A549 (cell line): ENCODE results near the gene B3GALT6. TPM values are rescaled to one million over a fixed set of nuclear protein-coding genes. Genes with fewer than 3 reads are reported as not detected.

ENCODE experiments used
- ATAC-seq, 2 experiments: fragments of 200-7000 bp in 1 of 2; fragments of >200 bp in 1 of 2; cut with Nextera tagmentation in 1 of 2; cut with Tn5 transposase in 1 of 2; 3 replicates each; pipeline versions ENCODE4 v1.8.0 to v1.9.1; 2018 to 2020; ENCODE audit warnings: mild to moderate bottlenecking in 1 of 2, moderate library complexity in 1 of 2
- CTCF ChIA-PET: fragments of 300-600 bp; sonication (Branson Sonifier 250); formaldehyde crosslinking; extraction: SDS; loops from one replicate; lab custom pipeline; 2021; ENCODE audit warnings: antibody characterized with exemption, inconsistent platforms; lab: Yijun Ruan, JAX
- POLR2A ChIA-PET: fragments of 350-600 bp; formaldehyde crosslinking; extraction: SDS; loops from one replicate; lab custom pipeline; 2021; ENCODE audit warnings: antibody characterized with exemption, inconsistent platforms; lab: Yijun Ruan, JAX
- DNase-seq, 2 experiments: peaks; one replicate each; pipeline versions ENCODE4 v3.0.0 to v3.0.0-alpha.2; 2011 to 2016; ENCODE audit warnings: low read depth in 1 of 2, low spot score in 1 of 2
- FAIRE-seq: peaks from 2 replicates; lab custom pipeline; 2011; peaks lifted over from hg19 to GRCh38; lab: Jason Lieb, UNC
- H3K27ac ChIP-seq, 2 experiments: fragments of >200 bp; sonication (Bioruptor Twin); formaldehyde crosslinking; 3 replicates each; pipeline ENCODE4 v1.5.1; 2016 to 2017
- H3K4me1 ChIP-seq: fragments of >200 bp; sonication (Bioruptor Twin); formaldehyde crosslinking; 3 replicates; pipeline ENCODE4 v1.6.1; 2016
- H3K4me2 ChIP-seq: fragments of >200 bp; sonication (Bioruptor Twin); formaldehyde crosslinking; 3 replicates; pipeline ENCODE4 v1.6.1; 2016
- H3K4me3 ChIP-seq: fragments of >200 bp; sonication (Bioruptor Twin); formaldehyde crosslinking; 3 replicates; pipeline ENCODE4 v1.5.1; 2016
- H3K9me3 ChIP-seq: fragments of >200 bp; sonication (Bioruptor Twin); formaldehyde crosslinking; 3 replicates; pipeline ENCODE4 v1.6.1; 2016
- ATOH8 ChIP-seq: fragments of 250-450 bp; sonication (Bioruptor Pico); IDR thresholded peaks from 2 replicates; pipeline ENCODE4 v1.5.0; 2020; ENCODE audit warnings: low read depth, mild to moderate bottlenecking, moderate library complexity
- BHLHE40 ChIP-seq: IDR thresholded peaks from 2 replicates; pipeline ENCODE4 v1.6.1; 2012; ENCODE audit warnings: low read depth, low read length, inconsistent platforms
- CBX2 ChIP-seq: fragments of 200-600 bp; sonication (generic); IDR thresholded peaks from 2 replicates; pipeline ENCODE4 v1.6.1; 2016; ENCODE audit warnings: low read depth, mild to moderate bottlenecking, borderline replicate concordance
- E2F6 ChIP-seq: IDR thresholded peaks from 2 replicates; pipeline ENCODE4 v1.6.1; 2012; ENCODE audit warnings: low read depth, borderline replicate concordance
- EHMT2 ChIP-seq: fragments of 200-600 bp; sonication (generic); IDR thresholded peaks from 2 replicates; pipeline ENCODE4 v1.6.1; 2016; ENCODE audit warnings: antibody characterized with exemption, low read depth, mild to moderate bottlenecking, moderate library complexity
- ELK1 ChIP-seq: fragments of 150-350 bp; IDR thresholded peaks from 2 replicates; pipeline ENCODE4 v1.6.1; 2014; ENCODE audit warnings: low read depth, mild to moderate bottlenecking, low read length
- FOSL2 ChIP-seq, 2 experiments: fragments of 450-650 bp in 1 of 2; fragments of >200 bp in 1 of 2; sonication (Bioruptor Twin) in 1 of 2; formaldehyde crosslinking; IDR thresholded peaks; 2 replicates each; pipeline versions ENCODE4 v1.5.0 to v1.6.1; 2016 to 2020; ENCODE audit warnings: mild to moderate bottlenecking in 1 of 2, moderate library complexity in 1 of 2
- FOXS1 ChIP-seq: fragments of 250-450 bp; sonication (Bioruptor Pico); IDR thresholded peaks from 2 replicates; pipeline ENCODE4 v1.5.0; 2020; ENCODE audit warnings: mild to moderate bottlenecking, moderate library complexity
- GATA3 ChIP-seq: IDR thresholded peaks from 2 replicates; pipeline ENCODE4 v1.6.1; 2012; ENCODE audit warnings: borderline replicate concordance
- HES2 ChIP-seq: fragments of >200 bp; sonication (Bioruptor Twin); formaldehyde crosslinking; IDR thresholded peaks from 2 replicates; pipeline ENCODE4 v1.6.1; 2016
- HEYL ChIP-seq: fragments of 250-450 bp; sonication (Bioruptor Pico); IDR thresholded peaks from 2 replicates; pipeline ENCODE4 v1.8.0; 2021; ENCODE audit warnings: mild to moderate bottlenecking, moderate library complexity
- HOXA7 ChIP-seq: fragments of 250-450 bp; sonication (Bioruptor Pico); IDR thresholded peaks from 2 replicates; pipeline ENCODE4 v1.5.0; 2020; ENCODE audit warnings: mild to moderate bottlenecking, moderate library complexity
- JUN ChIP-seq, 2 experiments: fragments of >200 bp; sonication (Bioruptor Twin); formaldehyde crosslinking; IDR thresholded peaks; 2 replicates in 1 of 2; 3 replicates in 1 of 2; pipeline ENCODE4 v1.6.1; 2016 to 2017
- KDM1A ChIP-seq: fragments of 200-600 bp; sonication (generic); IDR thresholded peaks from 2 replicates; pipeline ENCODE4 v1.6.1; 2016; ENCODE audit warnings: low read depth, mild to moderate bottlenecking
- MAZ ChIP-seq: fragments of 150-350 bp; IDR thresholded peaks from 2 replicates; pipeline ENCODE4 v1.6.1; 2014; ENCODE audit warnings: antibody characterized with exemption, low read depth, low read length, borderline replicate concordance
- NPAS2 ChIP-seq: fragments of 250-450 bp; sonication (Bioruptor Pico); IDR thresholded peaks from 2 replicates; pipeline ENCODE4 v1.8.0; 2022; ENCODE audit warnings: mild to moderate bottlenecking, moderate library complexity, borderline replicate concordance
- PHF8 ChIP-seq: fragments of 200-600 bp; sonication (generic); IDR thresholded peaks from 2 replicates; pipeline ENCODE4 v1.6.1; 2016; ENCODE audit warnings: low read depth, mild to moderate bottlenecking, antibody characterized with exemption, moderate library complexity, borderline replicate concordance
- RAD21 ChIP-seq, 2 experiments: fragments of >200 bp in 1 of 2; sonication (Bioruptor Twin) in 1 of 2; formaldehyde crosslinking in 1 of 2; IDR thresholded peaks in 1 of 2; conservative IDR thresholded peaks in 1 of 2; 2 replicates in 1 of 2; 3 replicates in 1 of 2; pipeline ENCODE4 v1.6.1; 2012 to 2018; ENCODE audit warnings: inconsistent platforms in 1 of 2
- RARB ChIP-seq: fragments of 250-450 bp; sonication (Bioruptor Pico); IDR thresholded peaks from 2 replicates; pipeline ENCODE4 v1.8.0; 2021; ENCODE audit warnings: mild to moderate bottlenecking, moderate library complexity
- RCOR1 ChIP-seq: fragments of 150-350 bp; IDR thresholded peaks from 2 replicates; pipeline ENCODE4 v1.6.1; 2014; ENCODE audit warnings: antibody characterized with exemption, low read length, low read depth
- RFX5 ChIP-seq: fragments of 450-650 bp; IDR thresholded peaks from 2 replicates; pipeline ENCODE4 v1.7.1; 2014; ENCODE audit warnings: antibody characterized with exemption, mild to moderate bottlenecking, moderate library complexity
- SREBF2 ChIP-seq: fragments of 450-650 bp; IDR thresholded peaks from 2 replicates; pipeline ENCODE4 v1.6.1; 2014; ENCODE audit warnings: mild to moderate bottlenecking, moderate library complexity
- TP53 ChIP-seq: fragments of 250-450 bp; sonication (Bioruptor Pico); IDR thresholded peaks from 2 replicates; pipeline ENCODE4 v1.5.0; 2021; ENCODE audit warnings: mild to moderate bottlenecking, moderate library complexity
- ZFP36 ChIP-seq: fragments of 450-650 bp; IDR thresholded peaks from 2 replicates; pipeline ENCODE4 v1.6.1; 2014; ENCODE audit warnings: borderline replicate concordance; ENCODE audit not compliant: partially characterized antibody
- ZNF302 ChIP-seq: fragments of 250-450 bp; sonication (Bioruptor Pico); IDR thresholded peaks from 2 replicates; pipeline ENCODE4 v1.9.0; 2021; ENCODE audit warnings: inconsistent platforms, mild to moderate bottlenecking, moderate library complexity
- WGBS: methylation state at CpG from one replicate; pipeline ENCODE4 v1.1.6; 2017; ENCODE audit errors: missing lambda C conversion rate; 5-methylcytosine and 5-hydroxymethylcytosine counted together
- polyA plus RNA-seq, 4 experiments: library from polyadenylated mRNA; depleted of rRNA in 3 of 4; stranded (reverse); fragments of >200 nt; fragmentation: RNase III in 1 of 4; extraction: RNeasy Plus Mini Kit Qiagen cat#74134 plus additional on column Dnase treatment in 1 of 4; gene quantifications; 2 replicates in 3 of 4; 3 replicates in 1 of 4; pipeline ENCODE4 v1.2.3, GENCODE V29; 2011 to 2017

B3GALT6 gene
- polyA plus RNA-seq, 2 of the 4 experiments (the other 2 are of a cell fraction) = 12.5 to 12.9 TPM

GRCh38 chr1:1259951-1260600, 28.0 kb downstream of the B3GALT6 start:
- Histone ChIP-seq H3K4me2 (no peak overlapping the region), H3K4me3 (no peak overlapping the region), H3K4me1 (no peaks in the 10 kb centered on the region), H3K27ac (no peak overlapping the region), H3K9me3 (no peaks in the 10 kb centered on the region)
- no peak for DNase-seq
- ChIA-PET POLR2A (no interaction called here), CTCF (interaction anchor here (2.4 to 5.0 kb wide), 2 partner anchors 10 to 138 kb away, joined by 9 to 17 read pairs; no protein-coding TSS in a partner anchor)
- TF ChIP-seq TP53 = no peak
- TF ChIP-seq ZFP36 = no peak
- no peak for TF ChIP-seq ELK1
- TF ChIP-seq EHMT2 = no peak
- no peak for TF ChIP-seq HES2
- TF ChIP-seq KDM1A = no peak
- no peak for TF ChIP-seq ATOH8 (CRISPR knock-in tag)
- no peak for TF ChIP-seq MAZ
- TF ChIP-seq BHLHE40 = no peak
- no peak for TF ChIP-seq NPAS2 (CRISPR knock-in tag)
- no peak for TF ChIP-seq PHF8
- FAIRE-seq = no peak
- ATAC-seq = no peak
- 92% methylated on average over 25 of the region's 26 CpGs for WGBS

- Histone ChIP-seq H3K4me3 (no peak overlapping the region), H3K27ac (no peak overlapping the region)
- WGBS = 86% methylated on average over 14 of the region's 16 CpGs
- no peak for TF ChIP-seq JUN (IDR thresholded peaks at IDR 0.05)
- TF ChIP-seq RCOR1 = no peak
- TF ChIP-seq ELK1 = no peak
- no peak for TF ChIP-seq RFX5
- no peak for TF ChIP-seq RAD21 (conservative IDR thresholded peaks at IDR 0.05 in 1 of 2, IDR thresholded peaks at IDR 0.05 in 1 of 2)
- TF ChIP-seq FOXS1 (CRISPR knock-in tag) = no peak
- TF ChIP-seq GATA3 = no peak
- TF ChIP-seq HEYL (CRISPR knock-in tag) = no peak
- no peak for TF ChIP-seq RARB (CRISPR knock-in tag)
- no peak for TF ChIP-seq E2F6
- no peak for TF ChIP-seq HES2
- TF ChIP-seq SREBF2 = no peak
- TF ChIP-seq CBX2 = no peak
- no peak for TF ChIP-seq MAZ
- TF ChIP-seq ZNF302 (CRISPR knock-in tag) = no peak
- TF ChIP-seq FOSL2 (IDR thresholded peaks at IDR 0.05) = no peak
- no peak for TF ChIP-seq FOSL2 (CRISPR knock-in tag; IDR thresholded peaks at IDR 0.05)
- TF ChIP-seq PHF8 = no peak
- TF ChIP-seq HOXA7 (CRISPR knock-in tag) = no peak
- TF ChIP-seq, all 56 proteins: peak for 0
- ChIA-PET CTCF (interaction anchor here (0.8 to 5.0 kb wide), 3 partner anchors 10 to 139 kb away, joined by 3 to 17 read pairs (median 9); no protein-coding TSS in a partner anchor), POLR2A (interaction anchor here (0.9 kb wide), 1 partner anchor 22 kb away, joined by 4 read pairs; no protein-coding TSS in a partner anchor)
- no peak overlapping the region for H3K4me2 ChIP-seq
- FAIRE-seq (no peak), ATAC-seq (no peak), DNase-seq (no peak)
- H3K9me3 ChIP-seq = no peaks in the 10 kb centered on the region
- H3K4me1 ChIP-seq = no peaks in the 10 kb centered on the region
These were observed 29.0 kb downstream of the B3GALT6 start for GRCh38 chr1:1260843-1261560.
